AG20443 (cell line): ENCODE measurements around the gene SLC10A2.
"Not testable (repeated sequence)": the region's sequence is repeated elsewhere in the genome, so short reads cannot be mapped to it uniquely, and the experiment has no call there.

Experiments
- DNase-seq: peaks from one replicate; pipeline ENCODE4 v3.0.0; 2012; ENCODE audit warnings: low spot score, mixed read lengths

The SLC10A2 gene

GRCh38 chr13:103066079-103066780 lies at the start of gene SLC10A2:
Gene SLC10A2, minus strand, starts transcription at chr13:103066417. Its CDS starts 168 bp downstream, at chr13:103066249.
- no peak for DNase-seq

- DNase-seq: no peak
Observed at GRCh38 chr13:103107580-103107979, 41.4 kb upstream of the SLC10A2 start.

GRCh38 chr13:103104340-103104739 lies 38.1 kb upstream of the SLC10A2 start:
- DNase-seq: no peak

GRCh38 chr13:103103456-103103855 lies 37.2 kb upstream of the SLC10A2 start:
- not testable (repeated sequence) for DNase-seq

- no peak for DNase-seq
Observed at GRCh38 chr13:103102482-103102881, 36.3 kb upstream of the SLC10A2 start.

- no peak for DNase-seq
Observed at GRCh38 chr13:103101901-103102300, 35.7 kb upstream of the SLC10A2 start.

- DNase-seq: no peak
Observed at GRCh38 chr13:103101500-103101899, 35.3 kb upstream of the SLC10A2 start.

GRCh38 chr13:103100830-103101229 lies 34.6 kb upstream of the SLC10A2 start:
- no peak for DNase-seq

- DNase-seq: no peak
Observed at GRCh38 chr13:103099722-103100293, 33.6 kb upstream of the SLC10A2 start.

GRCh38 chr13:103098535-103098934 lies 32.3 kb upstream of the SLC10A2 start:
- no peak for DNase-seq

- DNase-seq: no peak
Observed at GRCh38 chr13:103097366-103097928, 31.2 kb upstream of the SLC10A2 start.

- not testable (repeated sequence) for DNase-seq
Observed at GRCh38 chr13:103093649-103094048, 27.4 kb upstream of the SLC10A2 start.

- DNase-seq: no peak
Observed at GRCh38 chr13:103087275-103087674, 21.1 kb upstream of the SLC10A2 start.

GRCh38 chr13:103081435-103081834 lies 15.2 kb upstream of the SLC10A2 start:
- DNase-seq: no peak

GRCh38 chr13:103078158-103078557 lies 11.9 kb upstream of the SLC10A2 start:
- DNase-seq: no peak

GRCh38 chr13:103068836-103069235 lies 2.6 kb upstream of the SLC10A2 start:
- DNase-seq: no peak

- DNase-seq: no peak
Observed at GRCh38 chr13:103067751-103068555, 1.7 kb upstream of the SLC10A2 start.

GRCh38 chr13:103066781-103067345 lies 646 bp upstream of the SLC10A2 start:
- DNase-seq: no peak

GRCh38 chr13:103063376-103063775 lies 2.8 kb downstream of the SLC10A2 start:
- DNase-seq: no peak

GRCh38 chr13:103062079-103062478 lies 4.1 kb downstream of the SLC10A2 start:
- DNase-seq: no peak

GRCh38 chr13:103056008-103056407 lies 10.2 kb downstream of the SLC10A2 start:
- DNase-seq: no peak

GRCh38 chr13:103055166-103055565 lies 11.1 kb downstream of the SLC10A2 start:
- DNase-seq: no peak
